ENCODE measurements around the gene VTI1A.

Gene VTI1A

DNA sequence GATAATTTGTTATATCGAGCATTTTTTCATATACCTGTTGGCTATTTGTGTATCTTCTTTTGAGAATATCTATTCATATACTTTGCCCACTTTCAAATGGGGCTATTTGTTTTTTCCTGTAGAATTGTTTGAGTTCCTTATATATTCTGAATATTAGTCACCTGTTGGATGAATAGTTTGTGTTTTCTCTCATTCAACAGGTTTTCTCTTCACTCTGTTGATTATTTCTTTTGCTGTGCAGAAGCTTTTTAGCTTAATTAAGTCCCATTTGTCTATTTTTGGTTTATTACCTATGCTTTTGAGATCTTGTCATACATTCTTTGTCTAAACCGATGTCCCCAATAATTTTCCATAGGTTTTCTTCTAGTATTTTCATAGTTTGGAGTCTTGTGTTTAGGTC, 65.3 kb downstream of the VTI1A start:
- H3K4me3 ChIP-seq (ENCODE audit: low read depth, low read length): no peak overlapping the region
- TF ChIP-seq, protein P1, sequence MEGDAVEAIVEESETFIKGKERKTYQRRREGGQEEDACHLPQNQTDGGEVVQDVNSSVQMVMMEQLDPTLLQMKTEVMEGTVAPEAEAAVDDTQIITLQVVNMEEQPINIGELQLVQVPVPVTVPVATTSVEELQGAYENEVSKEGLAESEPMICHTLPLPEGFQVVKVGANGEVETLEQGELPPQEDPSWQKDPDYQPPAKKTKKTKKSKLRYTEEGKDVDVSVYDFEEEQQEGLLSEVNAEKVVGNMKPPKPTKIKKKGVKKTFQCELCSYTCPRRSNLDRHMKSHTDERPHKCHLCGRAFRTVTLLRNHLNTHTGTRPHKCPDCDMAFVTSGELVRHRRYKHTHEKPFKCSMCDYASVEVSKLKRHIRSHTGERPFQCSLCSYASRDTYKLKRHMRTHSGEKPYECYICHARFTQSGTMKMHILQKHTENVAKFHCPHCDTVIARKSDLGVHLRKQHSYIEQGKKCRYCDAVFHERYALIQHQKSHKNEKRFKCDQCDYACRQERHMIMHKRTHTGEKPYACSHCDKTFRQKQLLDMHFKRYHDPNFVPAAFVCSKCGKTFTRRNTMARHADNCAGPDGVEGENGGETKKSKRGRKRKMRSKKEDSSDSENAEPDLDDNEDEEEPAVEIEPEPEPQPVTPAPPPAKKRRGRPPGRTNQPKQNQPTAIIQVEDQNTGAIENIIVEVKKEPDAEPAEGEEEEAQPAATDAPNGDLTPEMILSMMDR (IDR thresholded peaks at IDR 0.05): no peak
- H3K9ac ChIP-seq: no peak overlapping the region
- no peaks in the 10 kb centered on the region for H3K27me3 ChIP-seq (ENCODE audit: control insufficient read depth, insufficient read depth, low read length)
- no peak overlapping the region for H3K27ac ChIP-seq
- H3K79me2 ChIP-seq: no peaks in the 10 kb centered on the region
- H3K36me3 ChIP-seq (ENCODE audit: control insufficient read depth, insufficient read depth, low read length): no peaks in the 10 kb centered on the region
- H3K9me3 ChIP-seq (ENCODE audit: control insufficient read depth, low read length): no peaks in the 10 kb centered on the region
- H2AFZ ChIP-seq: no peak overlapping the region
- H3K4me1 ChIP-seq: peaks cover 6% of the 10 kb centered on the region
- no peak overlapping the region for H3K4me2 ChIP-seq (ENCODE audit: low read length)

DNA sequence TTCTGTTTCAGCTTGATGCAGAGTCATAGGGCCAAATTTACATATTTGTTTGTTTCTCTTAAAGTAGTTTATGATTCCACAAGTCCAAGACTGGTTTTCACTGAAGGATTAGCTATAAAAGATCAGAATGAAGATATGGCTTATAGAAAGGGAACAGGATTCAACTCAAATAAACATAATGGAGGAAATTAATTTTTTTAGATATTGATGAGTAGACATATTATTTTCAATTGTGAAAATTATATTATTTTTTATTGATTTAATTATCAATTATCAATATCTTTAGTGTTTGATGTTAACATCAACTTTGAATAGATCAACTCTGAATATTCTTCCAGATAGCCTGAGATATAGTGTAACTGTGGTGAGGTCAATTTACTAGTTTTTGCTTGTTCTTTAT, 68.1 kb downstream of the VTI1A start:
- no peak overlapping the region for H3K4me3 ChIP-seq (ENCODE audit: low read depth, low read length)
- H3K79me2 ChIP-seq: no peaks in the 10 kb centered on the region
- H3K27ac ChIP-seq: no peak overlapping the region
- no peaks in the 10 kb centered on the region for H3K27me3 ChIP-seq (ENCODE audit: control insufficient read depth, insufficient read depth, low read length)
- no peak overlapping the region for H3K9ac ChIP-seq
- H3K4me1 ChIP-seq: no peaks in the 10 kb centered on the region
- no peak overlapping the region for H3K4me2 ChIP-seq (ENCODE audit: low read length)
- no peaks in the 10 kb centered on the region for H3K36me3 ChIP-seq (ENCODE audit: control insufficient read depth, insufficient read depth, low read length)
- no peaks in the 10 kb centered on the region for H3K9me3 ChIP-seq (ENCODE audit: control insufficient read depth, low read length)
- TF ChIP-seq, protein P1 (IDR thresholded peaks at IDR 0.05): no peak
- no peak overlapping the region for H2AFZ ChIP-seq

DNA sequence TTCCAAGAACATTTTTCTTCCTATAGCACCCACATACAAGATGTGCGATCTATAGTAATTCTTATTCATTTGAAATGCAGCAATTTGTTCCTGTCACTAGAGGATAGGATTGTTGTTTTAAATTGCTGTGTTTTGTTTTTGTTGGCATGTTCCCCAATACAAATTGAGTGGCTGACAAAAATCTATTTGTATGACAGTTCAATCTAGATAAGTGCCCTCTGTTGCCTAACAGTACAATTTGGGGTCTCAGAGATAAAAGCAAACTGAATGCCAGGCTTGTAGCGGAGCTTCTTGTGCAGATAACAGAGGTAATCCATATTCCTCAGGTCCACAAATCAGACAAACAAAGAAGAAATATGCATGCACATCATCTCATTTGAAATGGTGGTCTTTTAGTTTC, 68.8 kb downstream of the VTI1A start:
- no peak overlapping the region for H3K4me2 ChIP-seq (ENCODE audit: low read length)
- TF ChIP-seq, protein P1 (IDR thresholded peaks at IDR 0.05): no peak
- no peaks in the 10 kb centered on the region for H3K9me3 ChIP-seq (ENCODE audit: control insufficient read depth, low read length)
- no peak overlapping the region for H3K27ac ChIP-seq
- no peaks in the 10 kb centered on the region for H3K27me3 ChIP-seq (ENCODE audit: control insufficient read depth, insufficient read depth, low read length)
- H3K4me1 ChIP-seq: no peaks in the 10 kb centered on the region
- H3K9ac ChIP-seq: no peak overlapping the region
- no peaks in the 10 kb centered on the region for H3K79me2 ChIP-seq
- no peak overlapping the region for H2AFZ ChIP-seq
- H3K4me3 ChIP-seq (ENCODE audit: low read depth, low read length): no peak overlapping the region
- no peaks in the 10 kb centered on the region for H3K36me3 ChIP-seq (ENCODE audit: control insufficient read depth, insufficient read depth, low read length)

DNA sequence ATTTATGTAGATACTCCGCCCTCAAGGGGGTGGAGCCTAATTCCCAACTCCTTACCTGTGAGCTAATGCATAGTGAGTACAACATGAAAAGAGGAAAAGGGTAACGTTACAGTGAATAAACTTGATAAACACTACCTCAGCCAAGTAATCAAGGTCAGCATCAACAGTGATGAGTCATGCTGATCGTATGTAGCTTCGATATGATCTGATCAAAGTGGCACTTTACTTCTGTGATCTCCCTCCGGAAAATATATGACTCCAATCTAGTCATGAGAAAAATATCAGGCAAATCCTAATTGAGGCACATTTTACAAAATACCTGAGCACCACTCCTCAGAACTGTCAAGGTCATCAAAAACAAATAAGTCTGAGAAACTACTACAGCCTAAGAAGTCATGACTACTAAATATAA, 70.4 kb downstream of the VTI1A start:
- no peaks in the 10 kb centered on the region for H3K79me2 ChIP-seq
- no peak overlapping the region for H2AFZ ChIP-seq
- no peak overlapping the region for H3K4me2 ChIP-seq (ENCODE audit: low read length)
- H3K27me3 ChIP-seq (ENCODE audit: control insufficient read depth, insufficient read depth, low read length): no peaks in the 10 kb centered on the region
- no peak overlapping the region for H3K9ac ChIP-seq
- no peak overlapping the region for H3K27ac ChIP-seq
- no peak overlapping the region for H3K4me3 ChIP-seq (ENCODE audit: low read depth, low read length)
- TF ChIP-seq, protein P1 (IDR thresholded peaks at IDR 0.05): no peak
- no peaks in the 10 kb centered on the region for H3K9me3 ChIP-seq (ENCODE audit: control insufficient read depth, low read length)
- H3K4me1 ChIP-seq: no peaks in the 10 kb centered on the region
- H3K36me3 ChIP-seq (ENCODE audit: control insufficient read depth, insufficient read depth, low read length): no peaks in the 10 kb centered on the region

DNA sequence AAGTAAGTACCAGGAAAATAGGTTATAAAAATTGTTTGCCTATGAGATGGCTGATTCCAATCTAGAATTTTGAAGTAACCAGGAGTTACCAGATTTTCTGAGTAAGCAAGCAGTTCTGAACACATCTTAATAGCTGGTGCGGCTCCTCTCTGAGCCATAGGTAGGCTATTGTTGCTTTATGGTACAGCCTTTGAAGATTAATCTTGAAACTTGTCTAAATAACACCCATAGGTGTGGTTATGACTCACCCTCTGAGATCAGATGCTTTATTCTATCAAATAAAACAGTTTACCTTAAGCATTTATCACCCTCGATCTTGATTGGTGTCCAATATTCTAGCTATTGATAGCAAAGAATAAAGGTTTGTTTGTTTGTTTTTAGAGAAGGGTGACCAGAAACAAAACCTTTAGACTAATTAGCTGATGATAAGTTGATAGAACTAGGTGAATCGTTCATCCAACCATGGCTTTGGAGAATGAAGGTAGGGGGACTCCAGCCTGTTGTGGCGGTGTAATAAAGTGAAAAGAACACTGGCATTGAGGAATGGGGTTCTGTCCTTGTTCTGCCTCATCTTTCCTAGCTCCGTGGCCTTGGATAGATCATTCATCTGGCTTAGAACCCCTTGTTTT, 72.2 kb downstream of the VTI1A start:
- Histone ChIP-seq H3K4me2 (ENCODE audit: low read length) (no peak overlapping the region), H3K4me1 (no peaks in the 10 kb centered on the region), H2AFZ (no peak overlapping the region), H3K9me3 (ENCODE audit: control insufficient read depth, low read length) (no peaks in the 10 kb centered on the region), H3K27me3 (ENCODE audit: control insufficient read depth, insufficient read depth, low read length) (no peaks in the 10 kb centered on the region), H3K4me3 (ENCODE audit: low read depth, low read length) (no peak overlapping the region), H3K79me2 (no peaks in the 10 kb centered on the region), H3K9ac (no peak overlapping the region), H3K36me3 (ENCODE audit: control insufficient read depth, insufficient read depth, low read length) (no peaks in the 10 kb centered on the region), H3K27ac (no peak overlapping the region)
- TF ChIP-seq, protein P1 (IDR thresholded peaks at IDR 0.05): no peak
